Activated CD8-positive, alpha-beta memory T cell treated with anti-CD3 and anti-CD28 coated beads, Interleukin-2, amount 50 U/mL, for 1 hour (primary cell): ENCODE results near the gene TIMM50.
"Not testable (repeated sequence)": the region's sequence is repeated elsewhere in the genome, so short reads cannot be mapped to it uniquely, and the experiment has no call there.

Experiments
- DNase-seq: peaks from one replicate; pipeline ENCODE4 v3.0.0-alpha.2; 2020; ENCODE audit errors: extremely low read depth

Gene TIMM50

GRCh38 chr19:39469567-39469966 is 11.1 kb upstream of the TIMM50 start:
- no peak for DNase-seq

GRCh38 chr19:39470724-39471339 is 9.8 kb upstream of the TIMM50 start:
- no peak for DNase-seq

- no peak for DNase-seq
Measured at GRCh38 chr19:39471756-39472536, 8.7 kb upstream of the TIMM50 start.

- no peak for DNase-seq
Measured at GRCh38 chr19:39472746-39473442, 7.7 kb upstream of the TIMM50 start.

- DNase-seq = no peak
Measured at GRCh38 chr19:39473443-39473960, 7.1 kb upstream of the TIMM50 start.

GRCh38 chr19:39474139-39474620 is 6.5 kb upstream of the TIMM50 start:
- peak; percentile 41 for DNase-seq

- no peak for DNase-seq
Measured at GRCh38 chr19:39475748-39476147, 4.9 kb upstream of the TIMM50 start.

GRCh38 chr19:39479319-39479801 is 1.3 kb upstream of the TIMM50 start:
- not testable (repeated sequence) for DNase-seq

- no peak for DNase-seq
Measured at GRCh38 chr19:39479916-39480315, 722 bp upstream of the TIMM50 start.

- DNase-seq = no peak
Measured at GRCh38 chr19:39481229-39481545, 549 bp downstream of the TIMM50 start.

GRCh38 chr19:39481676-39482075 is 1.0 kb downstream of the TIMM50 start:
- DNase-seq = no peak

GRCh38 chr19:39483141-39483540 is 2.5 kb downstream of the TIMM50 start:
- no peak for DNase-seq

- DNase-seq = no peak
Measured at GRCh38 chr19:39489756-39490155, 9.1 kb downstream of the TIMM50 start.

- no peak for DNase-seq
Measured at GRCh38 chr19:39492225-39492624, 11.6 kb downstream of the TIMM50 start.

GRCh38 chr19:39492788-39493187 is 12.2 kb downstream of the TIMM50 start:
- DNase-seq = no peak

GRCh38 chr19:39494661-39495060 is 14.0 kb downstream of the TIMM50 start:
- DNase-seq = no peak

- no peak for DNase-seq
Measured at GRCh38 chr19:39496063-39496462, 15.4 kb downstream of the TIMM50 start.

- DNase-seq = no peak
Measured at GRCh38 chr19:39497701-39497995, 17.0 kb downstream of the TIMM50 start.

GRCh38 chr19:39497996-39498797 is 17.6 kb downstream of the TIMM50 start:
- no peak for DNase-seq

- DNase-seq = no peak
Measured at GRCh38 chr19:39498798-39499642, 18.4 kb downstream of the TIMM50 start, which contains the start of gene DLL3. TSS of gene DLL3 (plus strand) at chr19:39498947. CDS start at chr19:39498975, 28 bp downstream.

GRCh38 chr19:39499932-39500331 is 19.3 kb downstream of the TIMM50 start:
- no peak for DNase-seq
